Left ventricle myocardium inferior (tissue), 1 donor: ENCODE measurements around the gene CLVS2. TPM values are rescaled to one million over a fixed set of nuclear protein-coding genes. Genes with fewer than 3 reads are reported as not detected.

ENCODE experiments used
- DNase-seq: peaks from one replicate; pipeline ENCODE4 v3.0.0-alpha.2; 2020
- H3K27ac ChIP-seq: fragments of 200-600 bp; replicated peaks from 2 replicates; pipeline ENCODE4 v1.8.0; 2021
- H3K27me3 ChIP-seq: fragments of 200-600 bp; 2 replicates; pipeline ENCODE4 v1.8.0; 2021; ENCODE audit warnings: low read depth
- H3K36me3 ChIP-seq: fragments of 200-600 bp; 2 replicates; pipeline ENCODE4 v1.8.0; 2021
- H3K4me1 ChIP-seq: fragments of 200-600 bp; 2 replicates; pipeline ENCODE4 v1.8.0; 2021
- H3K4me3 ChIP-seq: fragments of 200-600 bp; 2 replicates; pipeline ENCODE4 v1.8.0; 2021; ENCODE audit warnings: mild to moderate bottlenecking, moderate library complexity
- H3K9me3 ChIP-seq: fragments of 200-600 bp; replicated peaks from 2 replicates; pipeline ENCODE4 v1.8.0; 2021
- CTCF ChIP-seq: fragments of 200-600 bp; IDR thresholded peaks from 2 replicates; pipeline ENCODE4 v1.8.0; 2021; ENCODE audit warnings: antibody characterized with exemption, mild to moderate bottlenecking, borderline replicate concordance
- intact Hi-C: fragments of 100-400 bp; cut with micrococcal nuclease; formaldehyde crosslinking; loops from one replicate; pipeline ENCODE4 v1.11.0; 2022
- total RNA-seq: library from RNA; stranded (reverse); fragmentation: NEBNext Ultra II Directional; extraction: Animal tissue kit (Norgen Biotek cat#: 25700); gene quantifications from one replicate; pipeline ENCODE4 v1.2.1, GENCODE V29; 2021
- donor health status: DM: no; HTN: yes; CAD: no; lungs with severe emphysema.

The CLVS2 gene
- total RNA-seq, 1 donor from 2014 or later: 0.05 TPM

- intact Hi-C loops: no loop called here
- Histone ChIP-seq H3K27ac (no peak overlapping the region), H3K4me3 (no peak overlapping the region), H3K4me1 (no peaks in the 10 kb centered on the region), H3K36me3 (no peaks in the 10 kb centered on the region), H3K9me3 (no peaks in the 10 kb centered on the region), H3K27me3 (peaks cover 9% of the 10 kb centered on the region)
- DNase-seq: no peak
- no peak for TF ChIP-seq CTCF
Measured at GRCh38 chr6:123009059-123009458, 13.0 kb downstream of the CLVS2 start.

- Histone ChIP-seq H3K4me3 (no peak overlapping the region), H3K9me3 (no peaks in the 10 kb centered on the region), H3K36me3 (no peaks in the 10 kb centered on the region), H3K27ac (no peak overlapping the region), H3K4me1 (no peaks in the 10 kb centered on the region), H3K27me3 (no peaks in the 10 kb centered on the region)
- no peak for TF ChIP-seq CTCF
- intact Hi-C loops: no loop called here
- no peak for DNase-seq
Measured at GRCh38 chr6:123014835-123015234, 18.8 kb downstream of the CLVS2 start.

GRCh38 chr6:123016431-123017103, 20.5 kb downstream of the CLVS2 start:
- TF ChIP-seq CTCF: no peak
- Histone ChIP-seq H3K27me3 (no peaks in the 10 kb centered on the region), H3K4me1 (no peaks in the 10 kb centered on the region), H3K4me3 (no peak overlapping the region), H3K36me3 (no peaks in the 10 kb centered on the region), H3K27ac (no peak overlapping the region), H3K9me3 (no peaks in the 10 kb centered on the region)
- DNase-seq: no peak
- intact Hi-C loops: no loop called here

- Histone ChIP-seq H3K4me1 (no peaks in the 10 kb centered on the region), H3K27me3 (no peaks in the 10 kb centered on the region), H3K9me3 (no peaks in the 10 kb centered on the region), H3K4me3 (no peak overlapping the region), H3K27ac (no peak overlapping the region), H3K36me3 (no peaks in the 10 kb centered on the region)
- intact Hi-C loops: no loop called here
- no peak for TF ChIP-seq CTCF
- DNase-seq: no peak
Measured at GRCh38 chr6:123017104-123017682, 21.2 kb downstream of the CLVS2 start.

GRCh38 chr6:123022975-123023374, 26.9 kb downstream of the CLVS2 start:
- DNase-seq: no peak
- Histone ChIP-seq H3K27ac (no peak overlapping the region), H3K9me3 (no peaks in the 10 kb centered on the region), H3K36me3 (no peaks in the 10 kb centered on the region), H3K4me1 (no peaks in the 10 kb centered on the region), H3K27me3 (peaks cover 5% of the 10 kb centered on the region), H3K4me3 (no peak overlapping the region)
- intact Hi-C loops: no loop called here
- no peak for TF ChIP-seq CTCF
